PFSK-1 (cell line): Measurements from ENCODE around the gene CMTM1.

Experiments
- FOXP2 ChIP-seq: optimal IDR thresholded peaks from 2 replicates; pipeline ENCODE3; 2011; ENCODE audit warnings: borderline replicate concordance, control low read depth, inconsistent platforms; ENCODE audit not compliant: insufficient read depth; ENCODE audit errors: extremely low read length, extremely low read depth
- POLR2AphosphoS5 ChIP-seq: IDR thresholded peaks from 2 replicates; pipeline ENCODE4 v1.6.1; 2012; ENCODE audit warnings: low read depth, mild to moderate bottlenecking, control low read depth, low read length, moderate library complexity
- REST ChIP-seq, 2 experiments: IDR thresholded peaks; 2 replicates each; pipeline versions ENCODE4 v1.6.1 to v1.8.0; 2011 to 2012; ENCODE audit warnings: low read depth in 2 of 2, low read length in 2 of 2, control low read depth in 1 of 2, inconsistent platforms in 1 of 2, mild to moderate bottlenecking in 1 of 2, moderate library complexity in 1 of 2; ENCODE audit not compliant: insufficient read depth in 1 of 2
- SIN3A ChIP-seq: IDR thresholded peaks from 2 replicates; pipeline ENCODE4 v1.6.1; 2012; ENCODE audit warnings: mild to moderate bottlenecking, low read length, moderate library complexity, borderline replicate concordance; ENCODE audit not compliant: insufficient read depth
- TAF1 ChIP-seq: IDR thresholded peaks from 2 replicates; pipeline ENCODE4 v1.6.1; 2012; ENCODE audit warnings: low read length, control low read depth, borderline replicate concordance; ENCODE audit not compliant: insufficient read depth

GRCh38 chr16:66521951-66522771 is 44.1 kb upstream of the CMTM1 start:
- no peak for TF ChIP-seq POLR2AphosphoS5
- TF ChIP-seq TAF1, result no peak
- TF ChIP-seq REST (IDR thresholded peaks at IDR 0.05; ENCODE audit: insufficient read depth in 1 of 2, low read depth in 2 of 2, low read length in 2 of 2), result no peak
- TF ChIP-seq SIN3A, result no peak
- no peak for TF ChIP-seq FOXP2
